Neural crest cell (in vitro differentiated cells): ENCODE measurements around the gene LBHD2. TPM values are rescaled to one million over a fixed set of nuclear protein-coding genes. Genes with fewer than 3 reads are reported as not detected.

Source experiments
- DNase-seq: peaks from one replicate; pipeline ENCODE4 v3.0.0; 2021; ENCODE audit warnings: low read depth, mixed read lengths, low spot score
- H3K27ac Mint-ChIP-seq: one replicate; pipeline ENCODE4 v1.8.0; 2021; ENCODE audit warnings: mild to moderate bottlenecking, mixed read lengths; ENCODE audit not compliant: unreplicated experiment
- H3K27me3 Mint-ChIP-seq: 2 replicates; pipeline ENCODE4 v1.8.0; 2021; ENCODE audit warnings: low read depth, mild to moderate bottlenecking, mixed read lengths
- H3K36me3 Mint-ChIP-seq: 2 replicates; pipeline ENCODE4 v1.8.0; 2021; ENCODE audit warnings: low read depth, mild to moderate bottlenecking, mixed read lengths
- H3K4me1 Mint-ChIP-seq: 2 replicates; pipeline ENCODE4 v1.8.0; 2021; ENCODE audit warnings: mixed read lengths
- H3K4me3 Mint-ChIP-seq: one replicate; pipeline ENCODE4 v1.8.0; 2021; ENCODE audit warnings: mild to moderate bottlenecking, mixed read lengths
- H3K9me3 Mint-ChIP-seq: 2 replicates; pipeline ENCODE4 v1.8.0; 2021; ENCODE audit warnings: mixed read lengths
- total RNA-seq: library from RNA; stranded (reverse); gene quantifications from 2 replicates; pipeline ENCODE4 v1.2.1, GENCODE V29; 2021
- TF ChIP-seq, protein P1 (sequence below): fragments of 200-600 bp; sonication (generic); conservative IDR thresholded peaks from 2 replicates; pipeline ENCODE4 v1.5.0; 2021; ENCODE audit warnings: antibody characterized with exemption, mild to moderate bottlenecking

LBHD2 gene
- total RNA-seq, 1 donor from 2014 or later: not detected

DNA sequence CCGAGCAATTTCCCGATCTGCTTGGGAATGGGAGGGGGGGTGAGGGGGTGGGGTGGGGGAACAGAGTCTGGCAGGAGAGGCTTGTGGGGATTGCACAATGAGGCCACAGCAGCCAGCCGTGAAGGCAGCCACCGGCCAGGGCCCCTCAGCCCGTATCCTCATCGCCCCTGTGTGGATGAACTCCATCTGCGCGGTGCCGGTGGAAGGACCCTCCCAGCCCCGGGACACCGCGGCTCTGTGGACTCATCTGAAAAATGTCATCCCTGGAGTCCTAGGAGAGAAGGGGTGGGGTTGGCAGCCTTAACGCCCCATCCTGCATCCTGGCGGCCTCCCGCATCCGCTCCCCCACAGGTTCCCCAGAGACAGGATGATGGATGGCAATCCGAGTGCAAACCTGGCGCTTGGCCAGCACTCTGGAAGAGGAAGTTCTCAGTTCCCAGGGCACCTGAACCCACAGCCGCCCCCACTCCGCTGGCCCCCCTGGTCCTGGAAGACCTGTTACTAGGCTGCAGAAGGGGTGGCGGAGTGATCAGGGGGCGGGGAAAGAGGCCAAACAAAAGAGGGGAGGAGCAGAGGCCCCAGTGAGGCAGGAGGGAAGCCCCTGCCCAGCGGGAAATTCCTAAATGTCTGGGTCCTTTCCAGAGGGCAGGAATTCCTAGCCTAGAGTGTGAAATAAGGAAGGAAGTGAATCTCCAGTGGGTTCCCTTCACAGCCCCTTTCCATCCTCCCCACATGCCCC, 38.0 kb downstream of the LBHD2 start:
- TF ChIP-seq, protein P1, sequence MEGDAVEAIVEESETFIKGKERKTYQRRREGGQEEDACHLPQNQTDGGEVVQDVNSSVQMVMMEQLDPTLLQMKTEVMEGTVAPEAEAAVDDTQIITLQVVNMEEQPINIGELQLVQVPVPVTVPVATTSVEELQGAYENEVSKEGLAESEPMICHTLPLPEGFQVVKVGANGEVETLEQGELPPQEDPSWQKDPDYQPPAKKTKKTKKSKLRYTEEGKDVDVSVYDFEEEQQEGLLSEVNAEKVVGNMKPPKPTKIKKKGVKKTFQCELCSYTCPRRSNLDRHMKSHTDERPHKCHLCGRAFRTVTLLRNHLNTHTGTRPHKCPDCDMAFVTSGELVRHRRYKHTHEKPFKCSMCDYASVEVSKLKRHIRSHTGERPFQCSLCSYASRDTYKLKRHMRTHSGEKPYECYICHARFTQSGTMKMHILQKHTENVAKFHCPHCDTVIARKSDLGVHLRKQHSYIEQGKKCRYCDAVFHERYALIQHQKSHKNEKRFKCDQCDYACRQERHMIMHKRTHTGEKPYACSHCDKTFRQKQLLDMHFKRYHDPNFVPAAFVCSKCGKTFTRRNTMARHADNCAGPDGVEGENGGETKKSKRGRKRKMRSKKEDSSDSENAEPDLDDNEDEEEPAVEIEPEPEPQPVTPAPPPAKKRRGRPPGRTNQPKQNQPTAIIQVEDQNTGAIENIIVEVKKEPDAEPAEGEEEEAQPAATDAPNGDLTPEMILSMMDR: no peak
- Mint-ChIP-seq H3K4me3 (no peak overlapping the region), H3K4me1 (peaks cover 7% of the 10 kb centered on the region), H3K9me3 (no peaks in the 10 kb centered on the region), H3K27me3 (peaks cover 50% of the 10 kb centered on the region), H3K27ac (no peak overlapping the region), H3K36me3 (no peaks in the 10 kb centered on the region)
- no peak for DNase-seq

DNA sequence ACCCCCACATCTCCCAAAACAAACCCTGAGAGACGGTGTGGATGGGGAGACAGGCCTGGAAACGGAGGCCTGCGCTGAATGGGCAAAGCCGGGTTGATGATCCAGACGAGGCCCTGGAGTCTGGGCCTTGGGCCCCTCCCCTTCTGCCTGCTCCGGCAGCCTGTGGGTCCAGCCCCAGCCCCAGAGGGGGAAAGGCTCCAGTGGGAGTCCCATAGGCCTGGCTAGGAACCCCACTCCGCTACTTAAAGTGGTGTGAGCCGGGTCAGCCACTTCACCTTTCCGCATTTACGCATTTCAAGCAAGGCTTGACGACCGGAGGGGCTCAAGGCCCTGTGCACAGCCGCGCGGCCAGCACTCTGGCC, 38.6 kb downstream of the LBHD2 start:
- H3K36me3 Mint-ChIP-seq: no peaks in the 10 kb centered on the region
- H3K27me3 Mint-ChIP-seq: peaks cover 50% of the 10 kb centered on the region
- H3K9me3 Mint-ChIP-seq: no peaks in the 10 kb centered on the region
- peaks cover 7% of the 10 kb centered on the region for H3K4me1 Mint-ChIP-seq
- H3K4me3 Mint-ChIP-seq: no peak overlapping the region
- DNase-seq: no peak
- no peak overlapping the region for H3K27ac Mint-ChIP-seq
- TF ChIP-seq, protein P1: no peak

DNA sequence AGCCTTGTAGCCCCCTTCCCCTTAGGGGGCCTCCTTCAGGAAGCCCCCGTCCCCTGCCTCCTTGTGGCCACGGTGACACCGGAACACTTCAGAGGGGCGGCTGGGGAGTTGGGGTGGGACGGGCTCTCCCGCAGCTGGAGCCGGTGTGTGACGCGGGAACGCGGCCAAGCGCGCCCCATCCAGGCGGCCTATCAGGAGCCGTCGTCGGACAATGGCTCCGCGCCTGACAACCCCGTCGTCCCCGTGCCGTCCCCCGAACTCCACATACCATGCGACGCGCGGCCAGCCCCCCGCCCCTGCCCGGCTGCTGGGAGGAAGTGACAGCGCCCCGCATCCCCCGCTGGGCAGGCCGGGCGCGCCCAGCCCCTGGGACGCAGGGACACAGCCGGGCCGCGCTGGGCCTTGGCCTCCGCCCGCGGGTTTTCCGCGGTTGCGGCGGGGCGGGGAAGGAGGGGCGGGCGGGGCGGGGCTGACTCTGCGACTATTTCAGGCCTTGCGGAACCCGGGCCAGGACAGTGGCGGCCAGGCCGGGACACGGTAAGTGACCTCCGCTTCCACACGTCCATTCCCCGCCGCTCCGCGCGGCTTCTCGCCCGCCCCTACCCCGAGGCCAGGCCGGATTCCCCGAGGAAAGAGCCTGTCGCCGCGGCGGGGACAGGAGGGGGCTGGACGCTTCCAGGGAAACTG, 39.1 kb downstream of the LBHD2 start, which contains the start of gene TNFAIP2:
TSS of gene TNFAIP2 (plus strand) at position 515 of the 687 bp plus-strand sequence. CDS start 2,997 bp downstream, outside the sequence.
- TF ChIP-seq, protein P1: no peak
- Mint-ChIP-seq H3K27me3 (peaks cover 55% of the 10 kb centered on the region), H3K36me3 (no peaks in the 10 kb centered on the region), H3K4me3 (no peak within 1 kb of the TSS), H3K4me1 (peaks cover 7% of the 10 kb centered on the region), H3K9me3 (no peaks in the 10 kb centered on the region), H3K27ac (no peak within 1 kb of the TSS)
- no peak for DNase-seq

DNA sequence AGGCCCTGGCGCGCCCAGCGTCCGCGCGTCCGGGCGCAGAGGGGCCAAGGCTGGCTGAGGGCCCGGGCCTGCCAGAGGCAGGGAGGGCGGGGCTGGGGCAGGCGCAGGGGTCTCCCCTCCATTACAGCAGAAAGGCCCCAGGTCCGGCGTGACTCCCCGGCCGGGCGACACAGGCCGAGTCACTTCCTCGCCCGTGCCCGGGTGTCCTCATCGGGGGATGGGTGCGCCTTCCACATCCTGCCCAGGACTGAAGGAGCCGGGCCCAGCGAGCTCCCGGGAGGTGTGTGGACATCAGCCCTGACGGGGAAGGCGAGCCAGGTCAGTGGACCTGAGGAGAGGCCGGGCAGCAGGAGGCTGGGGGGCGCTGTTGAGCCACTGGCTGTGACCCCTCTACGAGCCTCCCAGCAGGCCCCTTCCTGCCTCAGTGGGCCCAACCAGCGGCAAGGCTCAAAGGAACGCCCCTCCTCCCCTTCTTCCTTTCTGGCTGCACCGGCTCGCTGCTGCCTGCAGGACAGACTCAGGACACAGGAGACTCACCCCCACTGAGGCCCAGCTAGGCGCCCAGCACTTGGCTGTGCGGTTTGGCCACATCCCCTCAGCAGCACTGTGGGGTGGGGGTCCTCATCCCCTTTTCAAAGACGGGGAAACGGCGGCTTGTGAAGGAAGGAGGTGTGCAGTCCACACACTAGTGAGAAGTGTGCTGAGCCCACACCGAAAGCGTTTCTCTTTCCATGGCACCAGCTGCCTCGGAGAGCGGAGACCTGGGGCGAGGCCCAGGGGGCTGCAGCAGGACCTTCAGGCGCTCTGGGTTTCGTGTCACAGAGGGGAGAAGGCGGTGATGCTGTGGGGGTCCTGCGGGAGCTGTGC, 39.9 kb downstream of the LBHD2 start:
- no peak overlapping the region for H3K4me3 Mint-ChIP-seq
- no peaks in the 10 kb centered on the region for H3K9me3 Mint-ChIP-seq
- H3K27ac Mint-ChIP-seq: no peak overlapping the region
- H3K27me3 Mint-ChIP-seq: peaks cover 62% of the 10 kb centered on the region
- TF ChIP-seq, protein P1: peak; percentile 34
- H3K36me3 Mint-ChIP-seq: no peaks in the 10 kb centered on the region
- peaks cover 7% of the 10 kb centered on the region for H3K4me1 Mint-ChIP-seq
- DNase-seq: no peak

DNA sequence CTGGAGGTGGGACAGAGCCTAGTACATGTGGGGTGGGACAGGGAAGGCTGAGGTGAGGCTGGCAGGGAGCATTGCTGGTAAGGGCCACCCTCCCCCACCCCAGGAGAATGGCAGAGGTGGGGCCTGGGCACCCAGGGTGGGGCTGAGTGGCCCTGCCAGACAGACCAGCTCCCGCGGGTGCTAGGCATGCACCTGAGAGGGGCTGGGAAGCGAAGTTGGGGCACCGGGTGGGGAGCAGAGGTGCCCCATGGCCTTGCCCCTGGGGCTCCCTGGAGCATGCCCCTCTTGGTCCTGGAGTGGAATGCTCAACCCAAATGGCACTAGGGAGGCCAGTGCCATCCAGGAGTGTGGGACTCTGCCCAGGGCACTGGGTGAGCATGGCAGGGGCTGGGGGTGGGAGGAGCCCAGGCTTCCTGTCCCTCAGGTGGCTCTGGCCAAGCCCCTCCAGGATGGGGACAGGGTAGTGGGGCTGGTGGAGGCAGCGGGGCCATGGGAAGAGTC, 40.5 kb downstream of the LBHD2 start:
- H3K27ac Mint-ChIP-seq: no peak overlapping the region
- peaks cover 66% of the 10 kb centered on the region for H3K27me3 Mint-ChIP-seq
- TF ChIP-seq, protein P1: no peak
- no peak overlapping the region for H3K4me3 Mint-ChIP-seq
- DNase-seq: no peak
- no peaks in the 10 kb centered on the region for H3K36me3 Mint-ChIP-seq
- H3K4me1 Mint-ChIP-seq: peaks cover 7% of the 10 kb centered on the region
- no peaks in the 10 kb centered on the region for H3K9me3 Mint-ChIP-seq
